HFF-Myc (cell line): ENCODE measurements around the gene RUNX1.

Source experiments
- DNase-seq: peaks from one replicate; pipeline ENCODE4 v3.0.0-alpha.2; 2011; ENCODE audit warnings: low read depth; ENCODE audit errors: extremely low read depth
- H3K4me3 ChIP-seq: replicated peaks from 2 replicates; pipeline ENCODE4 v1.5.1; 2011; ENCODE audit warnings: low read depth, mild to moderate bottlenecking, control low read depth, low read length
- CTCF ChIP-seq: IDR thresholded peaks from 2 replicates; pipeline ENCODE4 v1.5.1; 2012; ENCODE audit warnings: mild to moderate bottlenecking, low read depth, low read length, control low read depth; ENCODE audit errors: missing control alignments

Gene RUNX1

GRCh38 chr21:34914239-34914638 lies 134.9 kb downstream of the RUNX1 start:
- no peak for TF ChIP-seq CTCF

GRCh38 chr21:34913811-34914210 lies 135.3 kb downstream of the RUNX1 start:
- DNase-seq, result no peak
- no peak for TF ChIP-seq CTCF

More at GRCh38 chr21:34914239-34914638, 134.9 kb downstream of the RUNX1 start:
- no peak overlapping the region for H3K4me3 ChIP-seq
- no peak for DNase-seq

GRCh38 chr21:34912022-34912945 lies 136.8 kb downstream of the RUNX1 start:
- peak; percentile 17 for TF ChIP-seq CTCF
- DNase-seq, result no peak

More at GRCh38 chr21:34913811-34914210, 135.3 kb downstream of the RUNX1 start:
- H3K4me3 ChIP-seq, result no peak overlapping the region

GRCh38 chr21:34911360-34911759 lies 137.7 kb downstream of the RUNX1 start:
- TF ChIP-seq CTCF, result no peak
- H3K4me3 ChIP-seq, result no peak overlapping the region
- DNase-seq, result no peak

More at GRCh38 chr21:34912022-34912945, 136.8 kb downstream of the RUNX1 start:
- no peak overlapping the region for H3K4me3 ChIP-seq

- no peak for TF ChIP-seq CTCF
- H3K4me3 ChIP-seq, result no peak overlapping the region
- DNase-seq, result no peak
Observed at GRCh38 chr21:34910396-34910795, 138.7 kb downstream of the RUNX1 start.

- TF ChIP-seq CTCF, result no peak
- no peak overlapping the region for H3K4me3 ChIP-seq
- no peak for DNase-seq
Observed at GRCh38 chr21:34909492-34910292, 139.4 kb downstream of the RUNX1 start.
